Measurements from ENCODE around the gene DEDD. TPM values are rescaled to one million over a fixed set of nuclear protein-coding genes. Genes with fewer than 3 reads are reported as not detected.
A peak's percentile ranks its signal among the peaks of the same experiment; 100 is the strongest.

The DEDD gene
- total and polyA plus RNA-seq, 2 of the 13 experiments (the other 11 are each of a cell fraction or from before 2014, with no cell fraction given): 12.6 to 27.8 TPM

DNA sequence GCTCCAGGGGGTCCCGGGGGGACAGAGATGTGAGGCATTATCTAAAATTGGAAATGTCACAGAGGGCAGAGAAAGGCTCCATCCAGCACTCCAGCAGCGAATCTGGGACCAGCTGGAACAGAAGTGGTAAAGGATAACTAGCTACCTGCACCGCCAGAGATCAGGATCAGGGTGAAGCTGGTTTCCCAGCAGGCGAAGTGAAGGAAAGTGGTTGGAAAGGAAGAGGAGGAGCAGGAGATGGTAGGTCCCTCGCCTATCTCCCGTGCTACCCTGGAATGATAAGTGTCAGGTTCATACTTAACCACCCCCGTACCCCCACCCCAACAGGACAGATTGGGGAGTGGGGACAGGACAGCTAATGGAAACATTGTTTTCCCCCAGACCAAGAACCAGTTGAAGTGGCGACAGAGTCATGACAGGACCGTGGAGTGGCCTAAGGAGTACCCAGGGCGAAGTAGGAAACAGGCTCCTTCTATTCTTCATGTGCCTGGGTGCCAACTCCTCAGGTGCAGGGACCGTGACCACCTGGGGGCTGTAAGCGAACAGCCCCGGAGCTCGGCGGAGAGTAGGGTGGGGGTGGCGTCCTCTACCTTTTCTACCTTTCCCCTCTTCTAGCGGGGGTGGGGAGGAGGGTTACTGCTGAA, 44.1 kb upstream of the DEDD start:
- BruUV-seq (replicated peaks): no TSS peak
- ATAC-seq (peak; percentile 9; the same call in 2 of the 3 replicates), FAIRE-seq (no peak), DNase-seq (ENCODE audit: low spot score) (no peak)
- intact Hi-C loops (cut with micrococcal nuclease; ENCODE audit: unreplicated experiment): no loop called here
- Histone ChIP-seq H3K4me3 (replicated peaks in 1 of 3; ENCODE audit: insufficient read depth in 1 of 3, low read depth in 2 of 3, low read length in 3 of 3) (peak overlapping the region; percentile 83 to 92 (median 83)), H3K9ac (ENCODE audit: insufficient read depth, low read depth, low read length) (peak overlapping the region; percentile 84), H3K27ac (ENCODE audit: extremely low read length, insufficient read depth, low read length) (peak overlapping the region; percentile 79), H2AFZ (ENCODE audit: low read length) (no peak overlapping the region), H4K20me1 (ENCODE audit: insufficient read depth, low read length) (no peaks in the 10 kb centered on the region), H3K79me2 (ENCODE audit: insufficient read depth, low read length) (peaks cover 10% of the 10 kb centered on the region), H3K27me3 (ENCODE audit: control insufficient read depth in 1 of 2, insufficient read depth in 2 of 2, low read length in 2 of 2) (no peaks in the 10 kb centered on the region; a peak in 1 of 5 replicates), H3K4me1 (ENCODE audit: insufficient read depth, low read length) (peaks cover 19% of the 10 kb centered on the region), H3K9me3 (ENCODE audit: low read length) (no peaks in the 10 kb centered on the region), H3K4me2 (ENCODE audit: low read depth, low read length) (peak overlapping the region; percentile 96), H3K36me3 (replicated peaks in 1 of 2; ENCODE audit: control insufficient read depth in 1 of 2, insufficient read depth in 2 of 2, low read length in 2 of 2) (peaks cover 4 to 30% of the 10 kb centered on the region in 2 experiments)
- in situ Hi-C loops (cut with HindIII; ENCODE audit: extremely low pct_ligation_motif_present, low pct_unique_long_range_greater_than_20kb): no loop called here
- ChIA-PET POLR2A (interaction anchor here (0.8 to 2.1 kb wide), 10 partner anchors 9 to 138 kb away, joined by 3 to 27 read pairs (median 4); partner anchors contain the start of genes ADAMTS4, APOA2, NDUFS2 and NIT1), CTCF (ENCODE audit: low intra/inter-chr PET ratio, low total read pairs) (interaction anchor here (1.5 kb wide), 1 partner anchor 10 kb away, joined by 4 read pairs; the partner anchor contains the start of gene PPOX)
- 23% methylated on average over 16 of the region's 17 CpGs for WGBS (ENCODE audit: low lambda C conversion rate)
- TF ChIP-seq SALL1 (CRISPR knock-in tag; IDR thresholded peaks at IDR 0.05) (no peak), ZNF512B (CRISPR knock-in tag; IDR thresholded peaks at IDR 0.05; ENCODE audit: borderline replicate concordance) (no peak), MAFK (conservative IDR thresholded peaks at IDR 0.05 in 1 of 2, IDR thresholded peaks at IDR 0.05 in 1 of 2; ENCODE audit: low read length in 2 of 2) (no peak), ZNF407 (CRISPR knock-in tag; IDR thresholded peaks at IDR 0.05; ENCODE audit: not compliant biosample characterization) (no peak), ZNF563 (CRISPR knock-in tag; IDR thresholded peaks at IDR 0.05) (no peak), CENPBD1 (CRISPR knock-in tag; IDR thresholded peaks at IDR 0.05; ENCODE audit: borderline replicate concordance, low read depth) (no peak), ZNF260 (CRISPR knock-in tag; IDR thresholded peaks at IDR 0.05; ENCODE audit: borderline replicate concordance, low read depth) (no peak), CCDC6 (CRISPR knock-in tag; IDR thresholded peaks at IDR 0.05) (no peak), ZNF530 (CRISPR knock-in tag; IDR thresholded peaks at IDR 0.05; ENCODE audit: low read depth) (no peak), ZNF768 (CRISPR knock-in tag; IDR thresholded peaks at IDR 0.05) (no peak), ZNF678 (CRISPR knock-in tag; IDR thresholded peaks at IDR 0.05) (no peak)

All from HepG2 (cell line).